Lung (tissue), 12 donors: ENCODE data around the gene BTG1. TPM values are rescaled to one million over a fixed set of nuclear protein-coding genes. Genes with fewer than 3 reads are reported as not detected.

Experiments
- ATAC-seq: fragments of 200-7000 bp; cut with Tn5 transposase; one replicate; pipeline ENCODE4 v1.9.1; 2020; ENCODE audit warnings: moderate number of reproducible peaks; ENCODE audit not compliant: insufficient read depth, low FRiP score
- DNase-seq, 3 donors: peaks; one replicate each; pipeline ENCODE4 v3.0.0-alpha.2; 2013 to 2017
- H3K27ac ChIP-seq, 2 donors: one replicate each; pipeline ENCODE4 v1.5.1; 2013; ENCODE audit warnings: mild to moderate bottlenecking in 2 of 2, moderate library complexity in 2 of 2, control low read depth in 1 of 2, inconsistent platforms in 1 of 2, low read depth in 1 of 2, low read length in 1 of 2
- H3K27me3 ChIP-seq, 3 donors: one replicate each; pipeline ENCODE4 v1.5.1; 2013; ENCODE audit warnings: low read length in 2 of 3; ENCODE audit not compliant: control insufficient read depth in 3 of 3, insufficient read depth in 3 of 3
- H3K36me3 ChIP-seq, 4 donors: one replicate each; pipeline ENCODE4 v1.5.1; 2013; ENCODE audit warnings: low read length in 4 of 4, mild to moderate bottlenecking in 1 of 4, moderate library complexity in 1 of 4; ENCODE audit not compliant: control insufficient read depth in 4 of 4, insufficient read depth in 4 of 4
- H3K4me1 ChIP-seq, 5 donors: one replicate each; pipeline ENCODE4 v1.5.1; 2013; ENCODE audit warnings: low read length in 5 of 5, mild to moderate bottlenecking in 2 of 5, moderate library complexity in 1 of 5; ENCODE audit not compliant: control insufficient read depth in 5 of 5, insufficient read depth in 5 of 5
- H3K4me3 ChIP-seq: one replicate; pipeline ENCODE4 v1.5.1; 2013; ENCODE audit warnings: mild to moderate bottlenecking, control low read depth, moderate library complexity
- H3K9ac ChIP-seq, 2 donors: one replicate each; pipeline ENCODE4 v1.5.1; 2013; ENCODE audit warnings: low read length in 2 of 2, control low read depth in 1 of 2; ENCODE audit not compliant: insufficient read depth in 1 of 2
- H3K9me3 ChIP-seq, 4 donors: one replicate each; pipeline ENCODE4 v1.5.1; 2013; ENCODE audit warnings: low read length in 3 of 4, mild to moderate bottlenecking in 1 of 4, moderate library complexity in 1 of 4; ENCODE audit not compliant: control insufficient read depth in 4 of 4, insufficient read depth in 3 of 4
- CTCF ChIP-seq: IDR thresholded peaks from 2 replicates; pipeline ENCODE4 v1.5.1; 2012; ENCODE audit warnings: mild to moderate bottlenecking; ENCODE audit errors: control extremely low read depth, extremely low read depth
- WGBS, 2 donors: extraction: QIAGEN DNeasy Blood & Tissue Kit; methylation state at CpG; one replicate each; pipeline ENCODE4 v1.1.7; 2013; 5-methylcytosine and 5-hydroxymethylcytosine counted together
- polyA plus RNA-seq, 2 donors: library from polyadenylated mRNA; stranded (reverse); fragments of 200-250 nt; gene quantifications; one replicate each; pipeline ENCODE4 v1.2.1, GENCODE V29; 2013
- total RNA-seq, 2 donors: library from RNA; depleted of rRNA in 1 of 2; stranded (reverse); fragments of >200 nt in 1 of 2; gene quantifications; one replicate each; pipeline ENCODE4 v1.2.1, GENCODE V29; 2014 to 2021
- donor health status: control.
- donor health status: control.
- donor health status: Bipolar disorder and iron deficiency.
- donor health status: healthy.
- donor health status: DM: yes; HTN: yes; CAD: no.

The BTG1 gene
- total and polyA plus RNA-seq, 4 donors = 38.4 to 147 (median 89.7) TPM

- H3K9ac ChIP-seq = no peak overlapping the region
- H3K27me3 ChIP-seq = no peaks in the 10 kb centered on the region
- no peaks in the 10 kb centered on the region for H3K36me3 ChIP-seq
- H3K27ac ChIP-seq = no peak overlapping the region
- H3K4me1 ChIP-seq = peaks cover 0 to 50% (median 19%) of the 10 kb centered on the region in 5 donors
- DNase-seq = no peak
- TF ChIP-seq CTCF = no peak
- H3K9me3 ChIP-seq = no peaks in the 10 kb centered on the region
- no peak for ATAC-seq
- 79 to 84% methylated on average over 4 of the region's 4 CpGs for WGBS, 2 donors
- no peak overlapping the region for H3K4me3 ChIP-seq
These were observed 38.6 kb downstream of the BTG1 start for GRCh38 chr12:92107094-92107493.

- H3K4me3 ChIP-seq = no peak overlapping the region
- no peak for ATAC-seq
These were observed 40.0 kb downstream of the BTG1 start for GRCh38 chr12:92105676-92106075.

GRCh38 chr12:92105110-92105509, 40.5 kb downstream of the BTG1 start:
- DNase-seq (no peak), ATAC-seq (no peak)
- H3K4me1 ChIP-seq = peaks cover 0 to 51% (median 17%) of the 10 kb centered on the region in 5 donors
- H3K4me3 ChIP-seq = no peak overlapping the region
- 77 to 94% methylated on average over 2 of the region's 2 CpGs for WGBS, 2 donors
- H3K9me3 ChIP-seq = peaks cover 0 to 2% (median 0%) of the 10 kb centered on the region in 4 donors
- no peak for TF ChIP-seq CTCF
- no peak overlapping the region for H3K27ac ChIP-seq
- no peaks in the 10 kb centered on the region for H3K27me3 ChIP-seq
- no peaks in the 10 kb centered on the region for H3K36me3 ChIP-seq
- no peak overlapping the region for H3K9ac ChIP-seq

More at GRCh38 chr12:92105676-92106075, 40.0 kb downstream of the BTG1 start:
- H3K4me1 ChIP-seq = peaks cover 0 to 57% (median 20%) of the 10 kb centered on the region in 5 donors
- 35 to 67% methylated on average over 5 of the region's 5 CpGs for WGBS, 2 donors
- H3K9ac ChIP-seq = no peak overlapping the region
- TF ChIP-seq CTCF = no peak
- H3K27me3 ChIP-seq = no peaks in the 10 kb centered on the region
- H3K27ac ChIP-seq = no peak overlapping the region
- H3K36me3 ChIP-seq = no peaks in the 10 kb centered on the region
- no peak for DNase-seq
- H3K9me3 ChIP-seq = no peaks in the 10 kb centered on the region

DNA sequence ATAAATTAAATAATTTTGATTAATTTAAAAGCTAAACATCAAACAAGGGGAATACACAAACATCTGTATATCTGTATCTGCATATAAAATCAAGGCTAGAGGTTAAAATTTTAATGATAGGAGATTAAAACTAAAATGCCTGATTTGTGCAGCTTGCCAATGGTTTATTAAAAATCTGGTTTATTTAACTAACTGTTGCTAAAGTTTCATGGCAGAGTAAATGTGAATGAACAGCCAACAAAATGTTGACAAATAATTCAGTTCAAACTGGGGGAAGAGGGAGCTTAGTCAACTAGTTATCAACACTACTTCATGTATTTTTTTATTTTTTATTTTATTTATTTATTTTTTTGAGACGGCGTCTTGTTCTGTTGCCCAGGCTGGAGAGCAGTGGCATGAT, 43.0 kb downstream of the BTG1 start:
- no peak overlapping the region for H3K27ac ChIP-seq
- no peak overlapping the region for H3K4me3 ChIP-seq
- TF ChIP-seq CTCF = no peak
- no peaks in the 10 kb centered on the region for H3K36me3 ChIP-seq
- no peaks in the 10 kb centered on the region for H3K27me3 ChIP-seq
- DNase-seq (peak in 2 of 3 donors; percentile 72 to 78), ATAC-seq (no peak)
- H3K4me1 ChIP-seq = peaks cover 0 to 32% (median 9%) of the 10 kb centered on the region in 5 donors
- 86 to 93% methylated on average over 2 of the region's 2 CpGs for WGBS, 2 donors
- H3K9ac ChIP-seq = no peak overlapping the region
- peaks cover 0 to 2% (median 0%) of the 10 kb centered on the region in 4 donors for H3K9me3 ChIP-seq
